Amniotic epithelial cell (primary cell): ENCODE data around the gene OR4D1.
A peak's percentile ranks its signal among the peaks of the same experiment; 100 is the strongest.
"Not testable (repeated sequence)": the region's sequence is repeated elsewhere in the genome, so short reads cannot be mapped to it uniquely, and the experiment has no call there.

Source experiments
- DNase-seq: peaks from one replicate; pipeline ENCODE4 v3.0.0-alpha.2; 2010; ENCODE audit warnings: low read depth

The OR4D1 gene

DNA sequence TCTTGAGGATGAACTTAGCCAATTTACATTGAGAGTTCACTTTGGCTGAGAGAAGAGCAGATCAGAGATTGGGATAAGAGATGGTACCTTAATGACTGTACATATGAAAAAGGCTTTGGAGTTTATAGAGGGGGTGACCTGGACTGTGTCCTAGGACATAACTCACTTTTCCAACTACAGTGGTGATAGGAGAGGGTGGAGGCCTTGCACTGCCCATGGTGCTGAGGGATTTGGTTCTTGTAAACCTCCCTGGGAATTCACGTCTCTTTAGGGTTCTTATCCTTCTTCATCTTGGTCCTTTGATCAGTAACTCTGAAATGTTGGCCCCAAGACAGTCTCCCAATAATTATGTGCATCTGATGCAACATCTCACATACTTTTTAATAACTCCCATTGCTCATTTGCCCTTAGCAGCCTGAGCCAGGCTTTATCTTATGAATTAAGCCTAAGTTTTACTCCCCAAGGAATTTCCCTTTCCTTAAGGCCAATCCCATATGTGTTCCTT is at the start of gene OR4D1:
Gene OR4D1 (plus strand): TSS at position 455 of the 505 bp plus-strand sequence. CDS start 6,770 bp downstream, outside the sequence.
- no peak for DNase-seq

GRCh38 chr17:58100506-58100905 is 47.7 kb upstream of the OR4D1 start:
- no peak for DNase-seq

DNA sequence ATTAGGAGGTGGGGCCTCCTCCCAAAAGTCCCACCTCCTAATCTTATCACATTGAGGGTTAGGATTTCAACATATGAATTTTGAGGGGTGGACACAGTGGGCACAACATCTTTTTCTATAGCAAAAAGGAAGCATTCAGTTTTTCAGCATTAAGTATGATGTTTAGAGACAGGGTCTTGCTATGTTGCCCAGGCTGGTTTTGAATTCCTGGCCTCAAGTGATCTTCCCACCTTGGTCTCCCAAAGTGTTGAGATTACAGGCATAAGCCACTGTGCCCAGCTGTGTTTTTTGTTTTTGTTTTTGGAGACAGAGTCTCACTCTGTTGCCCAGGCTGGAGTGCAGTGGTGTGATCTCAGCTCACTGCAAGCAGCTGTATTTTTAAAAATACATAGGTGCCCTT is 46.3 kb upstream of the OR4D1 start:
- DNase-seq, result not testable (repeated sequence)

GRCh38 chr17:58105093-58105492 is 43.1 kb upstream of the OR4D1 start:
- no peak for DNase-seq

- no peak for DNase-seq
These were observed 40.9 kb upstream of the OR4D1 start for GRCh38 chr17:58107306-58107705.

DNA sequence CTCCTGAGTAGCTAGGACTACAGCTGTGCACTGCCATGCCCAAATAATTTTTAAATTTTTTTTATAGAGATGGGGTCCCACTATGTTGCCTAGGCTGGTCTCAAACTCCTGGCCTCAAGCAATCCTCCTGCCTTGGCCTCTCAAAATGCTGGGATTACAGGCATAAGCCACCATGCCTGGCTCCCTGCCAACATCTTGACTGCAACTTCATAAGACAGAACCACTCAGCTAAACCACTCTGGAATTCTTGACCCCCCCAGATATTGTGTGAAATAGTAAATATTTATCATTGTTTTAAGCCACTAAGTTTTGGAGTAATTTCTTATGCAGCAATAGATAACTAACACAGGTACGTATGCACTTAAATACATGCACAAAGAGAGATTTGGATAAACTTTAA is 39.0 kb upstream of the OR4D1 start:
- no peak for DNase-seq

DNA sequence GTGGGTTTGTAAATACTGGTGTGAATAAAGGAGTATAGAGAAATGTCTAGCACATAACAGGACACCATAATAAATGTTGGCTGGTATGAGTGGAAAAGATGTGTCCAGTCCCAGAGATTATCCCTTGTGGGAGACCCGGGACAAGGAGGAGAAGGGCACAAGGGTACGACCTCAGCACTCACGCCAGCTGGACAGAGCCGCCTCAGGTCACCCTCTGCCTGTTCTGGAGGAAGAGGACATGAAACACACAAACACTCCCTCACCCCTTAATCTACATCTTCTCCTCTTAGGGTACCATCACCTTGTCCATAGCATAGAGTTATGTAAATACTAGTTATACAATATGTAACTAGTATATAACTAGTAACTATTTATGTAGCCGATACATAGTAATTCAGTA is 38.2 kb upstream of the OR4D1 start:
- DNase-seq, result no peak

DNA sequence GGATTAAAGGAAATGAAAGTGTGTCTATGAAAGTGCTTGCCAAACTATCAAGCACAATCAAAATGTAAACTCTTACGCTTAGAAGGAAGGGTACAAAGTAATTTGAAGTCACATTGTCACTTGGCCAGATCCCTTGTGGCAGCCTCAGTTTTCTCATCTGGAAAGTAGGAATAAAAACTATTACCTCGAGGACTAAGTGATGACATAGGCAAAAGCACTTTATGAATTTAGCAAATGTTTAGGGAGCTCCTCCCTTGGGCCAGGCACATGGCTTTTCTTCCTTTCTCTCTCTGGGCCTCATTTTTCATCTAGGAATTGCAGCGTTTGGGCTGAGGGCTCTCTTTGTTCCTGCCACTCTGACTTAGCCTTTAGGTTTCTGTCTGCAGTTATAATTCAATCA is 36.5 kb upstream of the OR4D1 start:
- DNase-seq, result no peak

- DNase-seq, result peak; percentile 50
These were observed 35.1 kb upstream of the OR4D1 start for GRCh38 chr17:58112970-58113631.

DNA sequence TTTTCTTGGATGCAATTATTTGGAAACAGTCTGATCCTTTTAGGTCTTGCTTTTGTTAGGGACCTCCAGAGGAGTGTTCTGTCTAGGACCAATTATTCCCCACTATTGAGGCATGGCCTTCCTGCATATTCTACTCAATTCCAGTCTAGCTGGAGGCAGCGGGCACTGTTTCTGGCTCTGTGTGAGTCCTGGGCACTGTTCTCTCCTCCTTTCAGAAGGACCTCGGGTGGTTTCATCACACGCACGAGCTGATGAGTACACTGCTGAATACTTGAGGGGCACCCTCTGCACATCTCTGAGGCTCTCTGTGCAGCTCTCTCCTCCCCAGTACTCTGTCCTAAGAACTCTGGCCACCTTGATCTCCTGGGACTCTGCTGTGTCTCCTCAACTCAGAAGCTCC is 34.2 kb upstream of the OR4D1 start:
- no peak for DNase-seq

GRCh38 chr17:58117382-58117781 is 30.8 kb upstream of the OR4D1 start:
- DNase-seq, result no peak

GRCh38 chr17:58119491-58119890 is 28.7 kb upstream of the OR4D1 start:
- no peak for DNase-seq

- peak; percentile 61 for DNase-seq
These were observed 27.9 kb upstream of the OR4D1 start for GRCh38 chr17:58120195-58120822.

- DNase-seq, result peak; percentile 22
These were observed 26.3 kb upstream of the OR4D1 start for GRCh38 chr17:58121925-58122324.

- no peak for DNase-seq
These were observed 20.3 kb upstream of the OR4D1 start for GRCh38 chr17:58127846-58128245.

DNA sequence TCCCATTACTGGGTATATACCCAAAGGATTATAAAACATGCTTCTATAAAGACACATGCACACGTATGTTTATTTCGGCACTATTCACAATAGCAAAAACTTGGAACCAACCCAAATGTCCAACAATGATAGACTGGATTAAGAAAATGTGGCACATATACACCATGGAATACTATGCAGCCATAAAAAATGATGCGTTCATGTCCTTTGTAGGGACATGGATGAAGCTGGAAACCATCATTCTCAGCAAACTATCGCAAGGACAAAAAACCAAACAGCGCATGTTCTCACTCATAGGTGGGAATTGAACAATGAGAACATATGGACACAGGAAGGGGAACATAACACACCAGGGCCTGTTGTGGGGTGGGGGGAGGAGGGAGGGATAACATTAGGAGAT is 15.5 kb upstream of the OR4D1 start:
- not testable (repeated sequence) for DNase-seq

GRCh38 chr17:58136669-58137279 is 11.4 kb upstream of the OR4D1 start:
- DNase-seq, result no peak

DNA sequence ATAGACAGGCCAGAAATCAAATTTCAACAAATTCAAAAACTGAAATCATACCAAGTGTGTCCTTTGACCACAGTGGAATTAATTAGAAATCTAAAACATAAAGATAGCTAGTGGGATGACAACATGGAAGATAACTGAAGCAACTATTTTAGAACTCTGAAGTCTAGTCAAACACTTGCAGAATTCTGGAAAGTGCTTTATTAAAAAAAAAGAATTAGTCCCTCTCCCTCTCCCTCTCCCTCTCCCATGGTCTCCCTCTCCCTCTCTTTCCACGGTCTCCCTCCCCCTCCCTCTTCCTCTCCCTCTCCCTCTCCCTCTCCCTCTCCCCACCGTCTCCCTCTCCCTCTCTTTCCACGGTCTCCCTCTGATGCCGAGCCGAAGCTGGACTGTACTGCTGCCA is 6.7 kb upstream of the OR4D1 start:
- DNase-seq, result no peak

- not testable (repeated sequence) for DNase-seq
These were observed 4.8 kb upstream of the OR4D1 start for GRCh38 chr17:58143335-58143734.

DNA sequence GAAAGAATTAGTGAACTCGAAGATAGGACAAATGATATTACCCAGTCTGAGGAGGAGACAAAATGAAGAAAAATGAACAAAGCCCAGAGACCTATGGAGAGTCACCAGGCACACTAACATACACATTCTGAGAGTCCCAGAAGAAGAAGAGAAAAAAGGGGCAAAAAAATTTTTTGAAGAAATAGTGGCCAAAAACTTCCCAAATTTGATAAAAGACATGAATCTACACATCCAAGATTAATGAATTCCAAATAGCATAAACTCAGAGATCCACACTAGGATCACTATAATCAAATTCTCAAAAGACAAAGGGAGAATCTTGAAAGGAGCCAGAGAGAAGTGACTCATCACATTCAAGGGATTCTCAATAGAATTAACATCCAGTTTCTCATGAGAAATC is 3.4 kb upstream of the OR4D1 start:
- DNase-seq, result no peak

- DNase-seq, result no peak
These were observed 425 bp downstream of the OR4D1 start for GRCh38 chr17:58148609-58149008.

DNA sequence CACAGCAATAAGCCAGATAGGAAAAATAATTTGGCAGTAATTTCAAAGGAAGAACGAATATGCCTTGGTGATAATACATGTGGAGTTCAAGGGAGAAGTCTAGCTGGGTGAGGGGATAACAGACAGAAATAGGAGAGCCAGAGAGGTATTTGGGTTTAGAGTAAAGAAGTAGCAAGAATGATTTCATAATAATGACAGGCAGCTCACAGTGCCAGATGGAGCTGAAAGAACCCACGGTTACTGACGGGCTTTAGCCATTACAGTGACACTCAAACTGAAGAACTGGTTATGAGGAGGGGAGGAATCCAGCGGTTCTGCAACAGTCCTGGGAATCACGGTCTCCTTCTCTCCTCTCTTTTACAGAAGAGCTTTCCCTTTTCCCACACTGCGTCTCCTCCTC is 2.2 kb downstream of the OR4D1 start:
- DNase-seq, result no peak

- no peak for DNase-seq
These were observed 4.9 kb downstream of the OR4D1 start for GRCh38 chr17:58153046-58153445.
